Liver (tissue), 9 donors: ENCODE measurements around the gene PRPF18. TPM values are rescaled to one million over a fixed set of nuclear protein-coding genes. Genes with fewer than 3 reads are reported as not detected.

Source experiments
- DNase-seq: peaks from one replicate; pipeline ENCODE4 v3.0.0-alpha.2; 2017; ENCODE audit warnings: low spot score
- H3K27ac ChIP-seq, 2 donors: one replicate each; pipeline ENCODE4 v1.7.0; 2013; ENCODE audit warnings: inconsistent platforms in 2 of 2, low read length in 2 of 2, control low read depth in 1 of 2, low read depth in 1 of 2, mild to moderate bottlenecking in 1 of 2
- H3K27me3 ChIP-seq, 4 donors: one replicate each; pipeline versions ENCODE4 v1.6.1 to v1.7.0; 2013; ENCODE audit warnings: low read length in 3 of 4, inconsistent platforms in 1 of 4, mild to moderate bottlenecking in 1 of 4, moderate library complexity in 1 of 4; ENCODE audit not compliant: control insufficient read depth in 4 of 4, insufficient read depth in 4 of 4
- H3K36me3 ChIP-seq, 4 donors: one replicate each; pipeline versions ENCODE4 v1.6.1 to v1.7.0; 2013; ENCODE audit warnings: low read length in 3 of 4, mild to moderate bottlenecking in 3 of 4, low read depth in 1 of 4, moderate library complexity in 1 of 4; ENCODE audit not compliant: control insufficient read depth in 4 of 4, insufficient read depth in 3 of 4
- H3K4me1 ChIP-seq, 4 donors: one replicate each; pipeline versions ENCODE4 v1.6.1 to v1.7.0; 2013; ENCODE audit warnings: low read length in 3 of 4, mild to moderate bottlenecking in 3 of 4, moderate library complexity in 1 of 4; ENCODE audit not compliant: control insufficient read depth in 4 of 4, insufficient read depth in 4 of 4
- H3K4me3 ChIP-seq, 3 donors: one replicate each; pipeline versions ENCODE4 v1.6.1 to v1.7.0; 2013; ENCODE audit warnings: low read length in 3 of 3, control low read depth in 1 of 3, low read depth in 1 of 3, mild to moderate bottlenecking in 1 of 3
- H3K9ac ChIP-seq, 2 donors: one replicate each; pipeline ENCODE4 v1.7.0; 2013; ENCODE audit warnings: low read length in 2 of 2, mild to moderate bottlenecking in 2 of 2, moderate library complexity in 2 of 2, control low read depth in 1 of 2, low read depth in 1 of 2
- H3K9me3 ChIP-seq, 4 donors: one replicate each; pipeline versions ENCODE4 v1.6.1 to v1.7.0; 2013; ENCODE audit warnings: low read length in 3 of 4; ENCODE audit not compliant: control insufficient read depth in 4 of 4
- ATF3 ChIP-seq: IDR thresholded peaks from 2 replicates; pipeline ENCODE4 v1.6.1; 2016; ENCODE audit warnings: antibody characterized with exemption
- CTCF ChIP-seq: fragments of 150-350 bp; IDR thresholded peaks from 2 replicates; pipeline ENCODE4 v1.5.1; 2017; ENCODE audit warnings: improper control_type of control experiment, low read depth, low read length; ENCODE audit not compliant: missing input control
- EGR1 ChIP-seq, 2 donors: IDR thresholded peaks; 2 replicates each; pipeline ENCODE4 v1.6.1; 2016 to 2018; ENCODE audit warnings: antibody characterized with exemption in 2 of 2, low read depth in 2 of 2
- FOXA1 ChIP-seq: IDR thresholded peaks from 2 replicates; pipeline ENCODE4 v1.6.1; 2016; ENCODE audit warnings: antibody characterized with exemption
- FOXA2 ChIP-seq: IDR thresholded peaks from 2 replicates; pipeline ENCODE4 v1.6.1; 2016; ENCODE audit warnings: antibody characterized with exemption
- GABPA ChIP-seq, 2 donors: IDR thresholded peaks in 1 of 2; conservative IDR thresholded peaks in 1 of 2; 2 replicates each; pipeline ENCODE4 v1.6.1; 2016; ENCODE audit warnings: antibody characterized with exemption in 2 of 2, mild to moderate bottlenecking in 1 of 2, moderate library complexity in 1 of 2
- HNF4A ChIP-seq, 2 donors: conservative IDR thresholded peaks; 2 replicates each; pipeline ENCODE4 v1.6.1; 2016; ENCODE audit warnings: antibody characterized with exemption in 2 of 2, mild to moderate bottlenecking in 2 of 2
- HNF4G ChIP-seq: IDR thresholded peaks from 2 replicates; pipeline ENCODE4 v1.6.1; 2016; ENCODE audit warnings: antibody characterized with exemption
- JUND ChIP-seq, 2 donors: IDR thresholded peaks; 2 replicates each; pipeline ENCODE4 v1.6.1; 2016; ENCODE audit warnings: antibody characterized with exemption in 2 of 2
- MAX ChIP-seq: IDR thresholded peaks from 2 replicates; pipeline ENCODE4 v1.6.1; 2016; ENCODE audit warnings: antibody characterized with exemption
- NR2F2 ChIP-seq: IDR thresholded peaks from 2 replicates; pipeline ENCODE4 v1.6.1; 2016; ENCODE audit warnings: antibody characterized with exemption
- RAD21 ChIP-seq, 2 donors: IDR thresholded peaks; 2 replicates each; pipeline ENCODE4 v1.6.1; 2016; ENCODE audit warnings: antibody characterized with exemption in 2 of 2, mild to moderate bottlenecking in 2 of 2
- REST ChIP-seq: IDR thresholded peaks from 2 replicates; pipeline ENCODE4 v1.6.1; 2016; ENCODE audit warnings: antibody characterized with exemption, mild to moderate bottlenecking
- RXRA ChIP-seq, 2 donors: IDR thresholded peaks; 2 replicates each; pipeline ENCODE4 v1.6.1; 2017 to 2018; ENCODE audit warnings: antibody characterized with exemption in 2 of 2, mild to moderate bottlenecking in 1 of 2
- SP1 ChIP-seq: IDR thresholded peaks from 2 replicates; pipeline ENCODE4 v1.6.1; 2018; ENCODE audit warnings: antibody characterized with exemption, mild to moderate bottlenecking
- TAF1 ChIP-seq: conservative IDR thresholded peaks from 2 replicates; pipeline ENCODE4 v1.6.1; 2016; ENCODE audit warnings: antibody characterized with exemption, mild to moderate bottlenecking
- ZBTB33 ChIP-seq: IDR thresholded peaks from 2 replicates; pipeline ENCODE4 v1.6.1; 2016; ENCODE audit warnings: antibody characterized with exemption
- WGBS: extraction: QIAGEN DNeasy Blood & Tissue Kit; methylation state at CpG from one replicate; pipeline ENCODE4 v1.1.7; 2013; 5-methylcytosine and 5-hydroxymethylcytosine counted together
- polyA plus RNA-seq, 2 donors: library from polyadenylated mRNA; stranded (reverse) in 1 of 2; unstranded in 1 of 2; fragments of 200-250 nt in 1 of 2; fragments of >200 nt in 1 of 2; fragmentation: Nextera tagmentation in 1 of 2; extraction: Ambion mirVana in 1 of 2; gene quantifications; one replicate each; pipeline versions ENCODE4 v1.2.1 to v1.2.3, GENCODE V29; 2013 to 2015
- total RNA-seq, 2 donors: library from RNA; depleted of rRNA; stranded (reverse); fragments of >200 nt; gene quantifications; one replicate each; pipeline ENCODE4 v1.2.3, GENCODE V29; 2014
- donor health status: healthy.
- donor health status: healthy.
- donor health status: healthy.
- donor health status: healthy.
- donor health status: healthy.

The PRPF18 gene
- total and polyA plus RNA-seq, 4 donors = 10.0 to 28.3 (median 14.5) TPM

GRCh38 chr10:13573960-13574359, 12.8 kb upstream of the PRPF18 start:
- TF ChIP-seq ATF3 (no peak), GABPA (IDR thresholded peaks at IDR 0.05 in 1 of 2, conservative IDR thresholded peaks at IDR 0.05 in 1 of 2) (no peak), FOXA2 (no peak), REST (no peak), MAX (no peak), CTCF (no peak), ZBTB33 (no peak), HNF4A (conservative IDR thresholded peaks at IDR 0.05) (no peak), EGR1 (IDR thresholded peaks at IDR 0.05; ENCODE audit: low read depth in 2 of 2) (no peak), FOXA1 (no peak), JUND (IDR thresholded peaks at IDR 0.05) (no peak), SP1 (no peak), RXRA (IDR thresholded peaks at IDR 0.05) (no peak), RAD21 (IDR thresholded peaks at IDR 0.05) (no peak), HNF4G (no peak)
- H3K27ac ChIP-seq = no peak overlapping the region
- H3K9ac ChIP-seq = no peak overlapping the region
- no peaks in the 10 kb centered on the region for H3K36me3 ChIP-seq
- no peak overlapping the region for H3K4me3 ChIP-seq
- 69% methylated on average over 4 of the region's 4 CpGs for WGBS
- no peaks in the 10 kb centered on the region for H3K9me3 ChIP-seq
- no peaks in the 10 kb centered on the region for H3K4me1 ChIP-seq
- H3K27me3 ChIP-seq = no peaks in the 10 kb centered on the region
- no peak for DNase-seq

GRCh38 chr10:13585195-13585751, 1.5 kb upstream of the PRPF18 start:
- DNase-seq = no peak
- H3K4me1 ChIP-seq = peaks cover 6 to 12% (median 8%) of the 10 kb centered on the region in 4 donors
- no peak for TF ChIP-seq TAF1
- TF ChIP-seq FOXA2 = no peak
- no peak for TF ChIP-seq ZBTB33
- TF ChIP-seq JUND (IDR thresholded peaks at IDR 0.05) = no peak
- TF ChIP-seq NR2F2 = no peak
- TF ChIP-seq EGR1 (IDR thresholded peaks at IDR 0.05; ENCODE audit: low read depth in 2 of 2) = no peak
- no peak for TF ChIP-seq GABPA (IDR thresholded peaks at IDR 0.05 in 1 of 2, conservative IDR thresholded peaks at IDR 0.05 in 1 of 2)
- TF ChIP-seq FOXA1 = no peak
- TF ChIP-seq MAX = no peak
- TF ChIP-seq RAD21 (IDR thresholded peaks at IDR 0.05) = no peak
- TF ChIP-seq CTCF = no peak
- no peak for TF ChIP-seq HNF4G
- no peak for TF ChIP-seq SP1
- H3K4me3 ChIP-seq = no peak overlapping the region
- no peaks in the 10 kb centered on the region for H3K9me3 ChIP-seq
- H3K9ac ChIP-seq = no peak overlapping the region
- no peak overlapping the region for H3K27ac ChIP-seq
- H3K27me3 ChIP-seq = peaks cover 0 to 2% (median 0%) of the 10 kb centered on the region in 4 donors
- no peaks in the 10 kb centered on the region for H3K36me3 ChIP-seq
- WGBS = 69% methylated on average over 6 of the region's 6 CpGs
